ENCODE data around the gene PNMA6A.
"Not testable (repeated sequence)": the region's sequence is repeated elsewhere in the genome, so short reads cannot be mapped to it uniquely, and the experiment has no call there.

PNMA6A gene

GRCh38 chrX:153071909-153072583, at the start of gene PNMA6A:
Gene PNMA6A, plus strand, starts transcription at chrX:153072454. Its CDS starts 609 bp downstream, at chrX:153073063.
- DNase-seq (ENCODE audit: low read depth in 2 of 2) = not testable (repeated sequence)

DNA sequence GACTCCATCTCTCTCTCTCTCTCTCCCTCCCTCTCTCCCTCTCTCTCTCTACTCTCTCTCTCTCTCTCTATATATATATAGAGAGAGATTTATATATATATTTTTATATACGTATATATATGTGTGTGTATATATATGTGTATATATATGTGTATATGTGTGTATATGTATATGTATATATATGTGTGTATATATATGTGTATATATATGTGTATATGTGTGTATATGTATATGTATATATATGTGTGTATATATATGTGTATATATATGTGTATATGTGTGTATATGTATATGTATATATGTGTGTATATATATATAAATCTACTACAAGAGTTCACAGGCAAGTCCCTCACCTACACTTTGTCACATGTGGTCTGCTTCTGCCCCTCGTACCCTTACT, 45.8 kb upstream of the PNMA6A start:
- DNase-seq (ENCODE audit: low read depth in 2 of 2) = not testable (repeated sequence)

DNA sequence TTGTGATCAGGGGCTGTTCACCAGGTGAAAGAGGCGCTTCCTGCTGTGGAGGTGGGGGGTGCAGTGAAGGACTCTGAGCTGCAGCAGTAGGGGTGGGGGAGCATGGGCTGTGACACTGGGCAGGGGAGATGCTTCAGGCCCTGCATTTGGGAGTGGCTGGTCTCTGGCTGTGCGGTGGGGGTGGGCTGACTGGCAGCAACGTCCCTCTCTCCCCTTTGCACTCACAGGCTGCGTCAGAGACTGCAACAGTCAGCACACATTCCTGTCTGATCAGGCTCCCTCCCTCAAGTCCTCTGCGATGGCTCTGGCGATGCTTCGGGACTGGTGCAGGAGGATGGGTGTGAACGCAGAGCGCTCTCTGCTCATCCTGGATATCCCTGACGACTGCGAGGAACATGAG, 43.8 kb upstream of the PNMA6A start:
- not testable (repeated sequence) for DNase-seq (ENCODE audit: low read depth in 2 of 2)

GRCh38 chrX:153029162-153029561, 43.1 kb upstream of the PNMA6A start:
- no peak for DNase-seq (ENCODE audit: low read depth in 2 of 2)

DNA sequence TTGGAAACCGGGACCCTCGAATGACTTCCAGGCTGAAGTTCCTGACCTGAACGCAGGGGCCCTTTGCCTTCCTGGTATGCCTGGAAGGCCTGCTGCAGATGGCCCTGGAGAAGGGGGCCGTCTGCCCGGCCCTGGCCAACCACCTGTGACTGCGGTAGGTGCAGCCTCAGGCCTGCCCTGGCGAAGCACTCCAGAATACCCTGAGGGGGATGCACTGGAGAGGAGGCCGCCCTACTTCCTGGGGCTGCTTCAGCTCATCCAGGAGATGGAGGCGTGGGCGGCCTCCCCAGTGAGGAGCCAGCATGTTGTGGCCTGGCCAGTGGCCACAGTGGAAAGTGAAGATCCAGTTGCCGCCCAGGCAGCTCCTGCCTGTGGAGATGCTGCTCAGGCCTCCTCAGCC, 42.4 kb upstream of the PNMA6A start:
- no peak for DNase-seq (ENCODE audit: low read depth in 2 of 2)

DNA sequence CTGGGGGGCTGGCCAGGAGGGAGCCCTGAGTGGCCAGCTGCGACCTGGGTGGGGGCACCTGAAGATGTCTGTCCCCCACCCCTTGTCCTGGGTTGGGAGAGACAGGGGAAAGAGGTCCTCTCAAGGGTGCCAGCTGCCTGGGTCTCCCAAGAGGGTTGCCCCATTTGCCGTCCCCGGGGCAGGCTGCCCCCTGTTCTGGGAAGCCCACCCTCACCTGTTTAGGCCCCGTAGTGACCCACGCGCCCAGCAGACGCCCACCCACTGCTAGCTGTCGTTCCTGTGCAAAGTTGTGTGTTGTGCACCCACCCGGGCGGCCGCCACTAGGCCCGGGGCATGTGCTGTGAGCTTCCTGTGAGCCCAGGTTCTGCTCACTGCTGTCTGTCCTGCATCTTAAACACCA, 41.5 kb upstream of the PNMA6A start:
- DNase-seq (ENCODE audit: low read depth in 2 of 2) = no peak

DNA sequence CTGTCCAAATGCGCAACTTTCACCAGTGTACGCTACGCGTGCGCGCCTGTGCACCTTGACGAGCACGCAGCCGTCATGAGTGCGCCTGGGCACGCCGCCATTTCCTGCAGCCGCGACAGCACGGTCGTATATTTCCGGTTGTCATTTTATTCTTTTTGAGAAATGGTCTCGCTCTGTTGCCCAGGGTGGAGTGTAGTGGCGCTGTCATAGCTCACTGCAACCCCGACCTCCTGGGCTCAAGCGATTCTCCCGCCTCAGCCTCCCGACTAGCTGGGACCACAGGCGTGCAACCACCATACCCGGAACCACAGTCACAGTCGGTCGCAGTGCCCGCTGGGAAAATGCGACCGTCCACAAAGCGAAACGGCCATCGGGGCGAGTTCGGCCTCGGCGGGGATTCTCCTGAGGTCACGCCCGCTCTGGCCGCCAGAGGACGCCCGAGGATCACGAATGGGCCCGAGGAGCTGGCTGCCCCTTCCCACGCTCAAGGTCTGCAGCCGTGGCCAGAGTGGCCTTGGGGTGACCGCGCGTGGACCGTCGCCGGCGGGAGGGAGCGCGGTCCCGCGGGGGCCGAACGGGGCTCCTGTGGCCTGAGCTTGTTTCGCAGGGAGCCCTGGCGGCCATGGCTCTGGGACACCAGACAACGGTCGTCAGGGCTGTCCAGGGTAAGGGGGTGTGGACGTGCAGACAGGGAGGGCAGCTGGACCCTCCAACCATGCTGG, 39.7 kb upstream of the PNMA6A start:
- peak in 1 of 2 experiments; percentile 6 for DNase-seq (ENCODE audit: low read depth in 2 of 2)

DNA sequence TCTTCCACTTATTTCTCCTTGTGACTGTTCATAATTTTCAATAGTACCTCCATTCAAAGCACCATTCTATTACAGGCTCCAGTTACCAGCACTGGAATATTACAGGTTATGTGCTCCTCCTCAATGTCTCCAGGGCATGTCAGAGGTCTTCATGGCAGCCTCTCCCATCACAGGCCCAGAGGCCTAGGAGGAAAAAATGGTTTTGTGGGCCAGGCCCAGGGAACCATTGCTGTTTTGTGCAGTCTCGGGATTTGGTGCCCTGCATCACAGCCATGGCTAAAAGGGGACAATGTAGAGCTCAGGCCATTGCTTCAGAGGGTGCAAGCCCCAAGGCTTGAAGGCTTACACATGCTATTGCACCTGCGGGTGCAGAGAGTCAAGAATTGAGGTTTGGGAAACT, 23.2 kb upstream of the PNMA6A start:
- no peak for DNase-seq (ENCODE audit: low read depth in 2 of 2)

DNA sequence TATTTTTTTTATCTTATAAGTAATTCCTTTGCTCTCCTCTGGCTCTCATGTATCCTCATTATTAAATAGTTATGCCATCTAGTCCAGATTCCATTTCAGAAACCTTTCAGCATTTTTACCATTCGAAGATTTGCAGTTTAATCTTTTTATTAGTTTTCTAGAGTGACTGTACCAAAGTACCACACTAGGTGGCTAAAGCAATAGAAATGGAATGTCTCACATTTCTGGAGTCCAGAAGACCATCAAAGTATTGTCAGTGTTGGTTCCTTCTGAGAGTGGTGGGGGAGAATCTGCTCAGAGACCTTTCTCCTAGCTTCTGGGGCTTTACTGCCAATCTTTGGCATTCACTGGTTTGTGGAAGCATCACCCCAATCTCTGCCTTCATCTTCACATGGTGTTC, 19.7 kb upstream of the PNMA6A start:
- DNase-seq (ENCODE audit: low read depth in 2 of 2) = no peak

- DNase-seq (ENCODE audit: low read depth in 2 of 2) = no peak
Measured at GRCh38 chrX:153055871-153056749, 16.1 kb upstream of the PNMA6A start, which contains the start of gene PNMA3. Gene PNMA3, plus strand, starts transcription at chrX:153056470. Its CDS starts 586 bp downstream, at chrX:153057056.

DNA sequence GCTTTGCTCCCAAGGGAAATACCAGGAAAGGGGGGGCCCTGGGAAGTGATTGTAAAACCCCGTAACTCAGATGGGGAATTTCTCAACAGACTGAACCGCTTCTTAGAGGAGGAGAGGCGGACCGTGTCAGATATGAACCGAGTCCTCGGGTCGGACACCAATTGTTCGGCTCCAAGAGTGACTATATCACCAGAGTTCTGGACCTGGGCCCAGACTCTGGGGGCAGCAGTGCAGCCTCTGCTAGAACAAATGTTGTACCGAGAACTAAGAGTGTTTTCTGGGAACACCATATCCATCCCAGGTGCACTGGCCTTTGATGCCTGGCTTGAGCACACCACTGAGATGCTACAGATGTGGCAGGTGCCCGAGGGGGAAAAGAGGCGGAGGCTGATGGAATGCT, 15.0 kb upstream of the PNMA6A start:
- no peak for DNase-seq (ENCODE audit: low read depth in 2 of 2)

- DNase-seq (ENCODE audit: low read depth in 2 of 2) = no peak
Measured at GRCh38 chrX:153059191-153060094, 12.8 kb upstream of the PNMA6A start.

- DNase-seq (ENCODE audit: low read depth in 2 of 2) = no peak
Measured at GRCh38 chrX:153060095-153060445, 12.2 kb upstream of the PNMA6A start.

- DNase-seq (ENCODE audit: low read depth in 2 of 2) = peak; percentile 8 to 10
Measured at GRCh38 chrX:153061732-153062131, 10.5 kb upstream of the PNMA6A start.

DNA sequence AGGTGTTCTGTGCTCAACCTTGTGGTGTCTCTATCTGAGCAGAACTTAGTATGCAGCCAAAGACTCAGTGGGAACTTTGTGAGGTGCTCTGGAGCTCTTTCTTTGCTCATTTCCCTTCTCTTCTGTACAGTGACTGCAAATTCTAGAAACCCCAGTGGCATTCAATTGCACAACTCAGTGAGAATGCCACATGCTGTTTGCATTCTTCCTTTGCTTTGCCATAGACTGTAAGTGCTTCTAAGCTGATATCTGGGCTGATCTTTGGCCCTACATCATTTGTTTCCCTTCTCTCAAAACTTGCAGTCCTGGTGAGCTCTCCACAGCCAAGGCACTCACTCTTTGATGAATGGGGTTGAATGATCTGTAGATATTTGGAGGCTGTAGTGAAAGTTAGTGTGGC, 8.9 kb upstream of the PNMA6A start:
- DNase-seq (ENCODE audit: low read depth in 2 of 2) = peak in 1 of 2 experiments; percentile 1

- DNase-seq (ENCODE audit: low read depth in 2 of 2) = no peak
Measured at GRCh38 chrX:153064061-153064460, 8.2 kb upstream of the PNMA6A start.

DNA sequence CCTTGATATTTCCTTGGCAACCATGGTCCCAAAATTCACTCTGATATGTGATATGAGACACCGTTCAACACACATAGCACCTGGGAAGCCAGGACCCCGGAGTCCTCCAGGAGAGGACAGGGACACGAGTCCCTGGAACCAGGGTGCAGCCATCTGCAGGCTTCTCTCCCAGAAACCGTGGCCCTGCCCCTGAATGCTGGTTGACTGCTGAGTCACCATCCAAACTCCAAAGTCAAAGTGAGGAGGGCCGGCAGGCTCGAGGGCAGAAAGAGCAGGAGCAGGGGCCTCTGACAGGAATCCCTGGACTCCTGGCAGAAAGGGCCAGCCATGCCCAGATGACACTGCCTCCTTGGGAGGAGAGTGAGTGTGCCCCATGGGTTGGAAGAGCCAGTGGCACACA, 6.9 kb upstream of the PNMA6A start:
- DNase-seq (ENCODE audit: low read depth in 2 of 2) = no peak

DNA sequence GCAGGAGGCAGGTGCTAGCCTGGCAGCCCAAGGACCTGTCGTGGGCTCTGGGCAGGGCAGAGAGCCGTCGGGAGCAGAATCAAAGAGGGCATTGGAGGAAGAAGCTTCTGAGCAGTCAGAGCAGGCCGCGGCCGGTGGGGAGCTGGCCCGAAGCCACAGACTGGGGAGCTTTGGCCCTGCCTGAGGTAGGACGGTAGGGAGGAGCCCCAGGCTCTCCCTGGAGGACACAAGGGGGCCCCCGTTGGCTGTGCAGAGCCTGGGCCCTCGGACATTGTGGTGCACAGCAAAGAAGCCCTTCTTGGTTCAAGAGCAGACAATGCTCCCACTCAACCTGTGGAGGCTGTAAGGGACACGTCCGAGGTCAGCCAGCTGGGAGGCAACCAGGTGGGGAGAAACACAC, 5.9 kb upstream of the PNMA6A start:
- not testable (repeated sequence) for DNase-seq (ENCODE audit: low read depth in 2 of 2)

GRCh38 chrX:153073331-153073730, 1.1 kb downstream of the PNMA6A start:
- not testable (repeated sequence) for DNase-seq (ENCODE audit: low read depth in 2 of 2)

GRCh38 chrX:153074262-153074899, 2.1 kb downstream of the PNMA6A start:
- DNase-seq (ENCODE audit: low read depth in 2 of 2) = no peak

DNA sequence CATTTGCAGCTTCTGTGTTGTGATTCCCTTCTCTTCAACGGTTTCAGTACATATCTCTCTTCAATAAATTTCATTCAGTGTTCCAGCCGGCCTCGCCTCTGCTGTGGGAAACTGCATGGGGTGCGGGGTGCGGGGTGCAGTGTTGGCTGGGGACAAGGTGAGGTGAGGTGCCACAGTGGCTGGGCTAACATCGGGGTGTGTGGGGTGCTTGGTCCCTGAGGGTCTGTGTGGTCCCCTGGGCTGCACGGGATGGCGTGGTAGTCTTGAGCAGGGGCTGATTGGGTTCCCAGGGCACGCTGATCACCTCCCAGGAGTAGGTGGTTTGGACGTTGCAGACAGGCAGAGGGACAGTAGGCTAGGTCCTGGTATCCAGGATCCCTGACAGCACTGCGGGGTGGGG, 2.7 kb downstream of the PNMA6A start:
- no peak for DNase-seq (ENCODE audit: low read depth in 2 of 2)
